NCI-H526 (cell line): ENCODE results near the gene RASSF5.

Experiments used
- DNase-seq, 2 experiments: peaks; one replicate each; lab custom pipeline; 2025; lab: John Stamatoyannopoulos, UW

RASSF5 gene

DNA sequence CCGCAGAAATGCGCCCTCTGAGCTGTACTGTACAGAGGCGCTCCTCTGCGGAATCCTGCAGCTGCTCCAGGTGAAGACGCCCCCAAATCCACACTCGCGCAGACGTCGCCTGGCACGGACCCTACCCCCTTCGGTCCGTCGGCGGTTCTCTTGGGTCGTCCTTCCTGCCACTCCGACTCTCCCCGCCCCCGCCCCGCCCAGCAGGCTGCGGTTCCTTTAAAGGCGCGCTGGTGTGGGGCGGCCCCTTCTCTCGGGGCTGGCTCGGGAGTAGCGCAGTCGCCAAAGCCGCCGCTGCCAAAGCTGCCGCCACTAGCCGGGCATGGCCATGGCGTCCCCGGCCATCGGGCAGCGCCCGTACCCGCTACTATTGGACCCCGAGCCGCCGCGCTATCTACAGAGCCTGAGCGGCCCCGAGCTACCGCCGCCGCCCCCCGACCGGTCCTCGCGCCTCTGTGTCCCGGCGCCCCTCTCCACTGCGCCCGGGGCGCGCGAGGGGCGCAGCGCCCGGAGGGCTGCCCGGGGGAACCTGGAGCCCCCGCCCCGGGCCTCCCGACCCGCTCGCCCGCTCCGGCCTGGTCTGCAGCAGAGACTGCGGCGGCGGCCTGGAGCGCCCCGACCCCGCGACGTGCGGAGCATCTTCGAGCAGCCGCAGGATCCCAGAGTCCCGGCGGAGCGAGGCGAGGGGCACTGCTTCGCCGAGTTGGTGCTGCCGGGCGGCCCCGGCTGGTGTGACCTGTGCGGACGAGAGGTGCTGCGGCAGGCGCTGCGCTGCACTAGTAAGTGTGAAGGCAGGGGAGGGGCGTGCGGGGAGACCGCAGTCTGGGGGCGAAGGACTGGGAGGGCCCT, at the start of gene RASSF5:
RASSF5 (plus strand) TSS at position 248 of the 846 bp plus-strand sequence; CDS start at position 320, 72 bp downstream.
- DNase-seq: peak in 1 of 2 experiments; percentile 62

- DNase-seq: no peak
These were observed 47.6 kb upstream of the RASSF5 start for GRCh38 chr1:206459703-206460102.

GRCh38 chr1:206460836-206461426, 46.4 kb upstream of the RASSF5 start:
- DNase-seq: no peak

GRCh38 chr1:206461602-206462455, 45.5 kb upstream of the RASSF5 start:
- peak; percentile 16 to 71 for DNase-seq

DNA sequence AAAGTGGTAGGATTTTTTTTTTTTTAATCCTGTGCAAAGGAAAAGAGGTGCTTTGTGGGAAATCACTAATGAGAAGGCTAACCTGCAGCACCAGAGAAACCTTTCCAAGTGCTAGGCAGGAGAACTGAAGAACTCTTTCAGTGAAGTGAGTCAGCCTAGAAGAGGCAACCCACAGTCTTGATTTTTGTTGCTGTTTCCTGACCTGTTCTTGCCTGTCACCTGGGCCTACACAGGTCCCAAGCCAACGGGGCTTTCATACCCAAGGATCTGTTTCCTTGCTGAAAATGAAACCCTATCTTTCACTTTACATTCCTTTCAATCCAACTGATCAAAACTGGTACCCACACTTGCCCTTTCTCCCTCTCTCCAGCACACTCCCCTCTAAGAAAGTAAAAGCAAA, 44.2 kb upstream of the RASSF5 start:
- DNase-seq: no peak

DNA sequence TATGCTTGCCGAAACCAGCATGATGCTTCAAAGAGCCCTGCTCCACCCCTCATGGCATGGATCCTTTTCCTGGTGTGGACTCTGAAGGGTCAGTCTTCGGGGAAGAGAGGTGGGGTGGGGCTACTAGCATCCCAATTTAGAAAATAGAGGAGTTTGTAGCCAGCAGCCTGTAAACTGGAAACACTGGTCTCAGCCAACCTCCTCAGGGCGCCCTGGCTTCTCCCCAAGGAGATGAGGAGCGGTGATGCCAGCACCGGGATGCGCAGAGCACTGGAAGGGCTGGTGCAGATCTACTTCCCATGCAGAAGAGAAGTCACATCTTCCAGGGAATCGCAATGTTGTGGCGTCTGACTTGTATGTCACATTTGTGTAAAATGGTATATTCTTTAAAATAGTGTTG, 43.4 kb upstream of the RASSF5 start:
- DNase-seq: no peak

GRCh38 chr1:206464456-206464964, 42.8 kb upstream of the RASSF5 start:
- DNase-seq: no peak

DNA sequence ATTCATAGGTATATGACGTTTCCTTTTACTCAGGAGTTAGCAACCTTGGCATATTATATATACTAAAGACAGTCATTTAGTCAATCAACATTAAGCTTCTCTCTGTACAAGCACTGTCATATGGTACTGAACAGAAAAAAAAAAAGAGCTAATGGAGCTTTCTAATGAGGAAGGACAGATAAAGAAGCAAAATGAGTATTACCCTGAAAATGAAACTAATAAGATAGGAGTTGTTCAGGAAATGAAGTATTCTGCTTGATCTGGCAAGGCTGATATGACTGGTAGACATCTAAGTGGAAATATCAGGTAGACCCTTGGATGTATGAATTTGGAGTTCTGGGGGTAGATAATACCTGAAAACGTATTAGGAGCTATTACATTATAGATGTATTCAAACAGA, 41.4 kb upstream of the RASSF5 start:
- DNase-seq: no peak

DNA sequence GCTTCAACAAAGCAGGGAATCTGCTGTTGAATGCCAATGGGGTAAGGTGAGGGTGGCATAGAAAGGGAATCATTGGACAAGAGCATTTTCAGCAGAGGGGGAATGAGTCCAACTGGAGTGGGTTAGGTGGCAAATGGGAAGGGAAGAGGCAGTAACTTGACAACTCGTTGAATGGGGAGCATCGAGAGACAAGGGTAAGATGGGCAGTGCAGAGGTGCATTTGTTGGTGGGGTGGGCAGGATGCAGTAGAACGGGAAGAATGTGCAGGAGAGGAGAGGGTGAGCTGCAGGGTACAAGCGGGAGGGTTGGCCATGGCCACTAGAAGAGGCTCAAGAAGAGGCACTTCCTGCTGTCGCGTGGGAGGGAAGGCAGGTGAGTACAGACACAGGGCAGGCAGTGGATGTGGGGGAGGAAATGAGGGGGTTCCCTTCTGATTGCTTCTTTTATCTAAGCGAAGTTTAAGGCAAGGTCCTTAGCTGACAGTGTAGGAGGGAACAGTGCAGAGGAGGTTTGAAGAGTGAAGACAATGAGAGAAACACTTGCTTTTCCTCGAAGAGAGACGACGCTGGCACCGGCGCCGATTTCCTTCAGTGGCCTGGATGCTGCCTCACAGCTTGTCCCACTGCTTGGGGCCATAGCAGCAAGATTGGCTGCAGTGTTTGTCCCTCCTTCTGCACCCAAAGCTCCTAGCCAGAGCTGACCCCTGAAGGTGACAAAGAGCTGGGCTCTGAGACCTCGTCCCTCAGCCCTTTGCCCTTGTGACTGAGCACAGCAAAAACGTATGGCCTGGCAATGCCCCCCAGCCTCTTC, 40.3 kb upstream of the RASSF5 start:
- no peak for DNase-seq

DNA sequence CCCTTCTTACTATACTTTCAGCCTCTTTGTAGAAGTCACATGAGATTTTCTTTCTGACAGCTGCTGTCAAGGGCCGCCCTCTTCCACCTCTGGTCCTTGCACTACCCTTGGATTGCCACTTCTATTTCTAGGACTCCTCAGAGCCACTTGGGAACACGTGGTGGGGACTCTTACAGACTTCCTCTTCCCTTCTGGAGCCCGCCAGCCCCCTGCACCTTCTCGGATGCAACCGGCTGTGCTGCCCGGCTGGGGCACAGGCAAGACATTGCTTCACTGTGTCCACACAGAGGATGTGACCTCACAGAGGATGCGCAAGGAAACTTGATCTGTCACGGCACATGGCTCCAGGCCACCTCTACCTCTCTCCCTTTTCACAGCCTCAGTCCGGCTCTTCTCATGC, 39.4 kb upstream of the RASSF5 start:
- DNase-seq: no peak

DNA sequence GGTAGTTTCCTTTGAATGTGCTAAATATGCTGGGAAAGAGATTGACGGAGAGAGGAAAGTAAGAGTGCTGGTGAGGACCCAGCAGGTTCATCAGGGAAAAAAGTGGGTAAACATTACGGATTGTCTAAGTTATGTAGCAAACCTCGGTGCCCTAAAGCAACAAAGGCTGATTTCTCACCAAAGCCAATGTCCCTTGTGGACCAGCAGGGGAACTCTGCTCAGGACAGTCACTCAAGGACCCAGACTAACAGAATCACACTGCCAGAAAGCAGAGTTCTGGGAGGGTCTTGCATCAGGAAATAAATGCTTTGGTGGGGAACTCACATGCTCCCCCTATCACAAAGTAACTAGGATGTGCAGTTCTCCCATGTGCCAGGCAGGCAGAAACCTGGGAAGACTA, 38.8 kb upstream of the RASSF5 start:
- no peak for DNase-seq

- DNase-seq: no peak
These were observed 37.9 kb upstream of the RASSF5 start for GRCh38 chr1:206469411-206469932.

- DNase-seq: peak; percentile 45 to 61
These were observed 37.2 kb upstream of the RASSF5 start, which contains the start of gene IKBKE for GRCh38 chr1:206469933-206470691. IKBKE (plus strand) TSS chr1:206470476; CDS start chr1:206473228, 2,752 bp downstream.

DNA sequence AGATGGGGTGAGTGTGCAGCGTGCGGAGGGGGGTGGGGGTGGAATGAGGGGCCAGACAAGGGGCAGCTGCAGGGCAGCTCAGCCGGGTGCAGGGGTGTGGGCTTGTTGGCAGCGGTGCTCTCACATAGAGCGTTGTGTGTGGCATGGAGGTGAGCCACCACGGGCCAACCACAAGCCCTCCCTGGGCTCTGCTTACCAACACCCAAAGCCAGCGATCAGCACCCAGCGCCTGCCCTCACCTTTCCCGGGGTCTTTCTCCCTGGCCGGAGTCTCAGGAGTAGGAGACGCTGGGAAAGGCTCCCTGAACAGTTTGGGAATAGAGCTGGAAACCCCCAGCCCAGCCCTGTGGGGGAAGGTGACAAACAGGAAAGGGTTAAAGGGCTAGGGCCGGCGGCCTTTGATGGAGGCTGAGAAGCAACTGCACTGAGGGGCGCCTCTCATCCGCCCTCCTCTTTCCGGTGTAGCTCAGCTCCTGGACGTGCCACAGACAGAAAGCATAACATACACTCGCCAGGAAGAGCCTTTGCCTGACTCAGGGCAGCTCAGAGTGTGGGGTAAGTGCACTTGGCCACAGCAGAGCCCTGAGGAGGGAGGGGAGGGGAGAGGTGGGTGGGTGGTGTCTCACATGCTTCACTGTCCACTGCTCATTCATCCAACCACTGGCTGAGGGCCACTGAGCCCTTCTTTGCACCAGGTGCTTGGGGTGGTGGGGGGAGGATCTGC, 36.5 kb upstream of the RASSF5 start:
- DNase-seq: peak in 1 of 2 experiments; percentile 29

GRCh38 chr1:206471415-206471801, 35.9 kb upstream of the RASSF5 start:
- DNase-seq: no peak

DNA sequence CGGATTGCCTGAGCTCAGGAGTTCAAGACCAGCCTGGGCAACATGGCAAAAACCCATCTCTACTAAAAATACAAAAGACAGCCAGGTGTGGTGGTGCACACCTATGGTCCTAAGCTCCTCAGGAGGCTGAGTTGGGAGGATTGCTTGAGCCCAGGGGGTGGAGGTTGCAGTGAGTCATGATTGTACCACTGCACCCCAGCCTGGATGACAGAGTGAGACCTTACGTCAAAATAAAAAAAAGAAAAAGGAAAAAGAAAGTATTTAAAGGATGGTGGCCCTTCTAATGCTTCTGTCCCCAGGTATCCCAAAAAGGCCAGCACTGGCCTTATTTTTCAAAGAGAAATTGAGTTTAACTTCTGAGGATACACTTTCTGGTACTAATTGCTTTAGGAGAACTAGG, 35.3 kb upstream of the RASSF5 start:
- no peak for DNase-seq

DNA sequence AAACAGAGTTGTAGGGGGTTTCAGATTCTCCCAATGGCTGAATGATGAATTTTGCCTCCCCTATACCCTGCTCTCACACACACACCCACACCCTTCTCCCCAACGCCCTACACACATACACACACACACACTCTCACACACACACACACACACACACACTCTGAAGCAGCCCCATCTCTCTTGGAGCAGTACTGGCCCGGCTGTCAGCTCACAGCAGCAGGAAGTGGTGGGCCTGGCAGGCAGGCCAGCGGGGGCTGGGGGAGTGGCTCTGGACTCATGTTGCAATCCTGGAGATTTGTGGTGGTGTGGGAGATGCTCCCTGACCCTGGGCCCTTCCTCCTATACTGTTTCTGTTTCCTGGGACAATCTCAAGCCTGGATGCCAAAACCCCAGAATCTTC, 34.9 kb upstream of the RASSF5 start:
- DNase-seq: no peak

- DNase-seq: no peak
These were observed 34.4 kb upstream of the RASSF5 start for GRCh38 chr1:206472886-206473285.

DNA sequence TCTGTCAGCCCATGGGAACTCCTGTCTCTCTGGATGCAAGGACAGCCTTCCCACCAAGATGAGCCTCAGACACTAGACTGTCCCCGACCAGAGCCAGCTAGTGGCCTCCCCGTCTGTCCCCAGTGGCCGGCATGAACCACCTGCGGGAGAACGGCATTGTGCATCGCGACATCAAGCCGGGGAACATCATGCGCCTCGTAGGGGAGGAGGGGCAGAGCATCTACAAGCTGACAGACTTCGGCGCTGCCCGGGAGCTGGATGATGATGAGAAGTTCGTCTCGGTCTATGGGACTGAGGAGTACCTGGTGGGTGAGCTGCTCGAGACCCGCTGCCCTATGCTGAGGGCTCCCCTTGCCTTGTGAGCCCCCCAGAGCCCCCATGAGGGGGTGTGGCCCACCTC, 31.3 kb upstream of the RASSF5 start:
- DNase-seq: no peak

DNA sequence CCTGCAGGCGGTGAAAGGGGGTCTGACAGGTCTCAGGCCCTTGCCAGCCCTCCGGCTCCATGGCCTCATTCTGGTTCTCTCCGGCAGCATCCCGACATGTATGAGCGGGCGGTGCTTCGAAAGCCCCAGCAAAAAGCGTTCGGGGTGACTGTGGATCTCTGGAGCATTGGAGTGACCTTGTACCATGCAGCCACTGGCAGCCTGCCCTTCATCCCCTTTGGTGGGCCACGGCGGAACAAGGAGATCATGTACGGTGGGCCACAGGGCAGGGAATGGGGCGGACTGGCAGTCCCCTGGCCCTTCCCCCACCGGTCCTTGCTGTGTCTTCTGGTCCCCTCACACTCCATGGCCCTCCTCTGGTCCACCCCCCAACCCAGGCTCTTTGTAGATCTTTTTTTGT, 30.7 kb upstream of the RASSF5 start:
- DNase-seq: no peak
